GM12865 (cell line): Measurements from ENCODE around the gene TRIM42.

Experiments used
- DNase-seq: peaks from one replicate; pipeline ENCODE4 v3.0.0; 2010; ENCODE audit warnings: low read depth
- H3K4me3 ChIP-seq: 2 replicates; pipeline ENCODE4 v1.5.1; 2011; ENCODE audit warnings: mild to moderate bottlenecking, low read depth, low read length, control low read depth
- TF ChIP-seq, protein P1 (sequence below): IDR thresholded peaks from 2 replicates; pipeline ENCODE4 v1.5.1; 2011; ENCODE audit warnings: low read length, control low read depth, low read depth, inconsistent platforms; ENCODE audit not compliant: insufficient read depth; ENCODE audit errors: missing control alignments

The TRIM42 gene

DNA sequence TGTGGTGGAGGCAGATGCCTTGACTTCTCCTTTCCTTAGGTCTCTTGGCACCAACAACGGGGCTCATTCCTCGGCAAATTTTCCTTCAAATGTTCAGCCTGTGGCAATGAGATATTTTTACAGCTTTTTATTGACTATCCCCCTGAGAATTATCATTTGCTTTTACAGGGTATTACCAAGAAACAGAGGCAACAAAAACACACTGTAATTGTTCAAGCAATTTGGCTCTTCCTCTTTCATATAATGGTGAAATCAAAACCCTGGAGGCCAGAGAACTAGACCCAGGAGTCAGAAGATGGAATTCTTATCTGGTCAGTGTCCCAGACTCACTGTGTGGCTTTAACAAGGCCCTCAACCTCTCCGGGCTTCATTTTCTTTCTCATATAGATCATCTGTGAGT is 40.1 kb downstream of the TRIM42 start:
- no peak for DNase-seq
- TF ChIP-seq, protein P1, sequence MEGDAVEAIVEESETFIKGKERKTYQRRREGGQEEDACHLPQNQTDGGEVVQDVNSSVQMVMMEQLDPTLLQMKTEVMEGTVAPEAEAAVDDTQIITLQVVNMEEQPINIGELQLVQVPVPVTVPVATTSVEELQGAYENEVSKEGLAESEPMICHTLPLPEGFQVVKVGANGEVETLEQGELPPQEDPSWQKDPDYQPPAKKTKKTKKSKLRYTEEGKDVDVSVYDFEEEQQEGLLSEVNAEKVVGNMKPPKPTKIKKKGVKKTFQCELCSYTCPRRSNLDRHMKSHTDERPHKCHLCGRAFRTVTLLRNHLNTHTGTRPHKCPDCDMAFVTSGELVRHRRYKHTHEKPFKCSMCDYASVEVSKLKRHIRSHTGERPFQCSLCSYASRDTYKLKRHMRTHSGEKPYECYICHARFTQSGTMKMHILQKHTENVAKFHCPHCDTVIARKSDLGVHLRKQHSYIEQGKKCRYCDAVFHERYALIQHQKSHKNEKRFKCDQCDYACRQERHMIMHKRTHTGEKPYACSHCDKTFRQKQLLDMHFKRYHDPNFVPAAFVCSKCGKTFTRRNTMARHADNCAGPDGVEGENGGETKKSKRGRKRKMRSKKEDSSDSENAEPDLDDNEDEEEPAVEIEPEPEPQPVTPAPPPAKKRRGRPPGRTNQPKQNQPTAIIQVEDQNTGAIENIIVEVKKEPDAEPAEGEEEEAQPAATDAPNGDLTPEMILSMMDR, result no peak
- no peak overlapping the region for H3K4me3 ChIP-seq

DNA sequence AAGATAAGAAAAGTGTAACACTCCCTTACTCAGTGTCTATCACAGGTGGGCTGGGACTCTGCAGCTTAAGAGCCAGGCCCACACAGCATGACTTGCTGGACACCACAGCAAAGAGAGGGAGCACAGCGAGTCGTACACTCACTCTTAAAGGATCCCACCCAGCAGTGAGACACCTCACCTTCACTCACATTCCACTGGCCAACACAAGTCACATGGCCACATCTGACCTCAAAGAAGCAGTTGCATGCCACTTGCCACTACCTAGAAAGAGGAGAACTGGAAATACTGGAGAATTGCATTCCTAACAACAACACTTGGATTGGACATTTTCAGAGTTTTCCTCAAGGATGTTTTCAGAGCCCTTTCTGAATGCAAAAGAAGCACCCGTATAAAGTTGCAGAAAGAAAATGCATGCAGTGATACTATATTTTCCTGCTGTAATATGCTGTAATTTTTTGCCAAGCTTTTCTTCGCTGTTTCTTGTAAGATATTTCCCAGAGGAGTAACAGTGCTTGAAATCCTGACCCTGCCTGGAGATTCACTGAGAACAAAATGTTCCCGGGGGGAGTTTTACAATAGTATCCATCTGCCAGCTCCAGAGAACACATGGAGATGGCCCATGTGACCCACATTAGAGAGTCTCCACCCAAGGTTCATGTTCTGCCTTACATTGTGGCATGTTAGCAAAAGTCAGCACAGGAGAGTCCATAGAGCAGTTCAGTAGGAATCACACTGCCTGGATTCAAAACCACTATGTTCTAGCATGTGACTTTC is 42.2 kb downstream of the TRIM42 start:
- no peak for DNase-seq
- TF ChIP-seq, protein P1, result no peak
- no peak overlapping the region for H3K4me3 ChIP-seq

DNA sequence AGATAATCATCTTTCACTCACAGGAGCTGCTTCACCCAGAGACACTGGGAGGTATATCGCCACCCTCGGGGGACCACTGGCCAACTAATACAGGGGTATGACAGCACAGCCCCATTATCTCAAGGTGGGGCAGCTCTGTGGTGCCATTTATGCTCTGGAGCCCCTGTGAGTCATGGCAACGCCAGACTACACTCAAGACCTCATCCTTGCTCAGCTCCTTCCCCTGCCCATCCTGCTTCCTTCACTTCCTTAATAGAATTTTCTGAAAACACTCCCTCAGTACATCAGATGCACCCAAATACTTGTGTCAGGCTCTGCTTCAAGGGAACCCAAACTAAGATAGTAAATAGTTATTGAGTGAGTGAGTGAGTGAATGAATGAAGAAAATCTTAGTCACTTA is 45.7 kb downstream of the TRIM42 start:
- no peak overlapping the region for H3K4me3 ChIP-seq
- TF ChIP-seq, protein P1, result no peak
- DNase-seq, result no peak

DNA sequence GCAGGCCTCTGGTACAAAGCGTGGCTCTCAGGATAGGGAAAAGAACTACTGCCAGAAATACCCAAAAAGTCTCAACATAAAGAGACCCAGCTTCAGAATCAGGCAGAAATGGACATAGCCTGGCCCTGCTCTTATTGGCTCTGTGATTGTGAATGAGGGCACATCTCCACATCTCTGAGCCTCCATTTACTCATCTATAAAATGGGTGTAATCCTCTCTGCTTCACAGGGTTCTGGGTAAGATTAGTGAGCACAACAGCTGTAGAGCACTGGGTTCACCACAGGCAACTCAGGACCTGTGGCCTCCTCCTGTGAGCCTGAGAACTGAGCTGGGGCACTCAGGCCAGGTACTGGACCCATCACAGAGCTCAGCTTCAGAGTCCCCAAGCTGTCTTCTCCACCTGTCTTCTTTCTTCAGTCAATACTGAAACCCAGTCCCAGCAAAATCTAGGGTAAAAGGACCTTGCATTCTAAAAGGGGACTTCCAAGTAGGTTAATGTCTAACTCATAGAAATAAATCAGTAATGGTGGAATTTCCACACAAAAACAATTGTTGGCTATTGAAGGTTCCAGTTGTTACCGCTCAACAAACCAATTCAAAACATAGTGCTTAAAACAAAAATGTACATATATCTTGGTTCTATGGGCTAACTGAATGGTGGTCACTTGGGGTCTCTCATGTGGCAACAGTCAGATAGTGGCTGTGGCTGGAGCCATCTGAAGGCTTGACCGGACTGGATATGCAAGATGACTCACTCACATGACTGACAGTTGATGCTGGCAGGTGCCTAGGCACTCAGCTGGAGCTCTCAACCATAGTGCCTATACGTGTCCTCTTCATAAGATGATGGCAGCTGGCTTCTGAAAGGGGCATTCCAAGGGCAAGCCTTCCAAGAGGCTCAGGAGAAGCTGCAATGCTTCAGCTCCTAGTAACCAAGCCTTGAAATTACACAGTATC is 47.3 kb downstream of the TRIM42 start:
- peak; percentile 67 for DNase-seq
- TF ChIP-seq, protein P1, result no peak
- H3K4me3 ChIP-seq, result no peak overlapping the region

DNA sequence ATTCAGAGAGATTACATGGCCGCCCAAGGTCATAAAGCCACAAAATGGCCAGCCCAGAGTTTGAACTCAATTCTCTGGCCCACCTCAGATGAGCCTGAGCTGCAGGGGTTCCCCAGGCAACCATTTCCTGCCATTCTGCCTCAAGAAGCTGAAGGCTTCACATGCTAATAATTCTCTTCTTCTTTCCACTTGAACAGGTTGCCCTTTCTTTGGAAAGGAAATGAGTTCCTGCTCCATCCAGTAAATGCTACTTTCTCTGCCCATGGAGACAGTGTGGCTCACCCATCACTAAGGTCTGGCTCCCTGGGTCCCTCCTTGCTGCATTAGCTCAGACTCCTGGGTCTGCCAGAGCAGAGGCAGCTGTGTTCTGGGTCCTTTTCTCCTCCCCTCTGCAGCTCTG is 48.2 kb downstream of the TRIM42 start:
- TF ChIP-seq, protein P1, result no peak
- peak; percentile 41 for DNase-seq
- H3K4me3 ChIP-seq, result no peak overlapping the region

DNA sequence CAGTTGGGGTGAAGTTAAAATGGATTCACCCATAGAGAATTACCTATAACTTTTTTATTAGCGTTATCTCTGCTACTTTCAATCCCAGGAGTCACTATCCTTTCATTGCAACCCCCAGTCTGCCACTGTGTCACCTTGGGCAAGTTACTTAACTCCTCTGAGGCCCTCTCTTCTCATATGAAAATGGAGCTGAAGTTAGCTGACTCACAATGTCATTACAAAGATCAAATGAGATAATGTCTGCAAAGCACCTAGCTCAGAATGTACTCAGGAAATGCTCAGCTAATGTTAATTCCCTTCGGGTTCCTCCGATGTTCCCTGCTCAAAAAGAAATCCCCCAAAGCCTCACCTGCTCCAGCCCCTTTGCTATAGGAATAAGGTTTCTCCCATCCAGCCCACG is 50.0 kb downstream of the TRIM42 start:
- no peak overlapping the region for H3K4me3 ChIP-seq
- no peak for DNase-seq
- TF ChIP-seq, protein P1, result no peak
